ENCODE measurements around the gene BCAS1.

Gene BCAS1

DNA sequence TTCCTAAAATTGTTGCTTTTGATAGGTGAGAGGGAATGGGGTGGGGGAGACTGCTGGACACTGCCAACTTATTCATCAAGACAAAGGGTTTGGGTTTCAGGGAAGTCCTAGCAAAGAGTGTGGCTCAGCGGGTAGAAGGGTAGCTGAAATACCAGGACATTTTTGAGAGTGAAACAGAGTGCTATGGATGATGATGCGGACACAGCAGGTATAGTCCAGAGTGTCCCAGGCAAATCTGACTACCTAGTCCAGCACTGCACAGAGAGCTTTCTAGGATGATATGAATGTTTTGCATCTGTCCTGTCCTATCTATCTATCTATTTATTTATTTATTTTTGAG lies 154.3 kb downstream of the BCAS1 start:
- peak overlapping the region; percentile 86 for H3K27ac Mint-ChIP-seq
- no peaks in the 10 kb centered on the region for H3K36me3 Mint-ChIP-seq (ENCODE audit: low read depth)
- DNase-seq (ENCODE audit: low spot score): no peak
- no peaks in the 10 kb centered on the region for H3K27me3 Mint-ChIP-seq (ENCODE audit: low read depth)
- no peaks in the 10 kb centered on the region for H3K9me3 Mint-ChIP-seq
- H3K4me1 Mint-ChIP-seq (ENCODE audit: low read depth): peaks cover 35% of the 10 kb centered on the region
- peak overlapping the region; percentile 91 for H3K4me3 Mint-ChIP-seq

- H3K36me3 Mint-ChIP-seq (ENCODE audit: low read depth): no peaks in the 10 kb centered on the region
- H3K27ac Mint-ChIP-seq: peak overlapping the region; percentile 86
- peak; percentile 88 for DNase-seq (ENCODE audit: low spot score)
- peaks cover 35% of the 10 kb centered on the region for H3K4me1 Mint-ChIP-seq (ENCODE audit: low read depth)
- H3K9me3 Mint-ChIP-seq: no peaks in the 10 kb centered on the region
- H3K4me3 Mint-ChIP-seq: peak overlapping the region; percentile 91
- no peaks in the 10 kb centered on the region for H3K27me3 Mint-ChIP-seq (ENCODE audit: low read depth)
Measured at GRCh38 chr20:53915446-53916172, 154.8 kb downstream of the BCAS1 start.

GRCh38 chr20:53914781-53915445 lies 155.5 kb downstream of the BCAS1 start:
- no peaks in the 10 kb centered on the region for H3K27me3 Mint-ChIP-seq (ENCODE audit: low read depth)
- H3K4me1 Mint-ChIP-seq (ENCODE audit: low read depth): peaks cover 35% of the 10 kb centered on the region
- H3K27ac Mint-ChIP-seq: peak overlapping the region; percentile 89
- H3K9me3 Mint-ChIP-seq: no peaks in the 10 kb centered on the region
- no peak for DNase-seq (ENCODE audit: low spot score)
- H3K4me3 Mint-ChIP-seq: peak overlapping the region; percentile 91
- H3K36me3 Mint-ChIP-seq (ENCODE audit: low read depth): no peaks in the 10 kb centered on the region

DNA sequence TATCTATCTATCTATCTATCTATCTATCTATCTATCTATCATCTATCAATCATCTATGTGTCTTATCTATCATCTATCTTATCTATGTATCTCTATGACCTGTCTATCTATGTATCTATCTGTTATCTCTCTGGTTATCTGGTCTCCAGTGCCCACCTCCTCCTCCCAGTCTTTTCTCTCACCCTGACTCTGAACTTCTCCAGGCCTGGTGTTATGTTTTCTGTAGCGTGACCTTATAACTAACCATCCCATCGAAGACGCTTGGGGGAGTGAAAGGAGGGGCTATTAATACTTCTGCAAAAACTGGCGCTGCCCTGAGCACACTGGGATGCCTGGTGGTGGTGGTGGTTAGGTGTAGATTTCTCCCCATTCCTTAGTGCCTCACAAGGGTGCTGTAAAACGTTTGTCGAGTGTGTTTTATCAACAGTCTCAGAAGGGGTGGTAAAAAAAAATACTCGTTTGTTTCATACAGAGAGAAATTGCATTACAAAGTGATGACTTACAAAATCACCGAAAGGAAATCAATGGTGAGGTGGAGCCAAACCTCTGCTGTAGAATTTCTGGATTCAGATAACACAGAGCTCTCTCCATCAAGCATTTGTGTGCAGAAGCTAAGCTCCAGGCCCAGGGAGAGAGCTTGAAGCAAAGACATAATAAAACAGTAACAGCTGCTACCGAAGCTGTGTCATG lies 156.2 kb downstream of the BCAS1 start:
- Mint-ChIP-seq H3K4me3 (peak overlapping the region; percentile 91), H3K27ac (peak overlapping the region; percentile 89), H3K27me3 (ENCODE audit: low read depth) (no peaks in the 10 kb centered on the region), H3K9me3 (no peaks in the 10 kb centered on the region), H3K4me1 (ENCODE audit: low read depth) (peaks cover 35% of the 10 kb centered on the region), H3K36me3 (ENCODE audit: low read depth) (no peaks in the 10 kb centered on the region)
- DNase-seq (ENCODE audit: low spot score): no peak

GRCh38 chr20:53911301-53911700 lies 159.1 kb downstream of the BCAS1 start:
- Mint-ChIP-seq H3K27ac (no peak overlapping the region), H3K4me3 (no peak overlapping the region), H3K9me3 (no peaks in the 10 kb centered on the region), H3K27me3 (ENCODE audit: low read depth) (no peaks in the 10 kb centered on the region), H3K4me1 (ENCODE audit: low read depth) (peaks cover 35% of the 10 kb centered on the region), H3K36me3 (ENCODE audit: low read depth) (no peaks in the 10 kb centered on the region)
- no peak for DNase-seq (ENCODE audit: low spot score)

GRCh38 chr20:53910351-53911002 lies 159.9 kb downstream of the BCAS1 start:
- H3K4me1 Mint-ChIP-seq (ENCODE audit: low read depth): peaks cover 33% of the 10 kb centered on the region
- no peak overlapping the region for H3K27ac Mint-ChIP-seq

DNA sequence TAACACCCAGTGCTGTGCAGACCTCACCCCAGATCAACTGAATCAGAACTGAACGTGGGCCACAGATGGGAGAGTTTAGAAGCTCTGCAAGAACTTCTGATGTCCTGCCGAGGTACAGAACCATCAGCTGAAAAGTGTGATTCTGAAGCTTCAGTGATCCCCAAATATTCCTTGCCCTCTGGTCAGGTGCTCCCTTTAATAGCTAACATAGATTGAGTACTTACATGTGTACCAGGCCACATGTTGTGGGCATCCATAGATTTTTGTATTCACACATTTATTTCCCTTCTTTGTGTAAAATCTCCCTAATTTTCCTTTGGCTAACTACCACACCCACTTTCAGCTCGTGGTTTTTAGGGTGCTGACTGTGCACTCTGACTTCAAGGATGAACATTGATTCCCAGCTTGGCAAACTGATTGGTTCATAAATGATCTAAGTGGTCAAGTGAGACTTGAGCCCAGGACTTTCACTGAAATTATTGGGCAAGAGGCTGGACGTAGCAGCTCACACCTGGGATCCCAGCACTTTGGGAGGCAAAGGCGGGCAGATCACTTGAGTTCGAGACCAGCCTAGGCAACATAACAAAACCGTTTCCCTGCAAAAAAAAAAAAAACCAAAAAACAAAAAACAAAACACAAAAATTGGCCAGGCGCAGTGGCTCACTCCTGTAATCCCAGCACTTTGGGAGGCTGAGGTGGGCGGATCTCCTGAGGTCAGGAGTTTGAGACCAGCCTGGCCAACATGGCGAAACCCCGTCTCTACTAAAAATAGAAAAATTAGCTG lies 162.2 kb downstream of the BCAS1 start:
- Mint-ChIP-seq H3K4me1 (ENCODE audit: low read depth) (peaks cover 24% of the 10 kb centered on the region), H3K4me3 (no peak overlapping the region)

More at GRCh38 chr20:53910351-53911002, 159.9 kb downstream of the BCAS1 start:
- H3K9me3 Mint-ChIP-seq: no peaks in the 10 kb centered on the region
- H3K4me3 Mint-ChIP-seq: no peak overlapping the region
- no peaks in the 10 kb centered on the region for H3K36me3 Mint-ChIP-seq (ENCODE audit: low read depth)
- H3K27me3 Mint-ChIP-seq (ENCODE audit: low read depth): no peaks in the 10 kb centered on the region
- no peak for DNase-seq (ENCODE audit: low spot score)

GRCh38 chr20:53905820-53906191 lies 164.6 kb downstream of the BCAS1 start:
- DNase-seq (ENCODE audit: low spot score): no peak
- Mint-ChIP-seq H3K4me1 (ENCODE audit: low read depth) (peaks cover 29% of the 10 kb centered on the region), H3K27ac (no peak overlapping the region), H3K9me3 (no peaks in the 10 kb centered on the region), H3K27me3 (ENCODE audit: low read depth) (no peaks in the 10 kb centered on the region), H3K4me3 (no peak overlapping the region), H3K36me3 (ENCODE audit: low read depth) (no peaks in the 10 kb centered on the region)

More for the DNA sequence above, 162.2 kb downstream of the BCAS1 start:
- DNase-seq (ENCODE audit: low spot score): no peak
- H3K9me3 Mint-ChIP-seq: no peaks in the 10 kb centered on the region
- no peaks in the 10 kb centered on the region for H3K27me3 Mint-ChIP-seq (ENCODE audit: low read depth)
- no peak overlapping the region for H3K27ac Mint-ChIP-seq
- H3K36me3 Mint-ChIP-seq (ENCODE audit: low read depth): no peaks in the 10 kb centered on the region

DNA sequence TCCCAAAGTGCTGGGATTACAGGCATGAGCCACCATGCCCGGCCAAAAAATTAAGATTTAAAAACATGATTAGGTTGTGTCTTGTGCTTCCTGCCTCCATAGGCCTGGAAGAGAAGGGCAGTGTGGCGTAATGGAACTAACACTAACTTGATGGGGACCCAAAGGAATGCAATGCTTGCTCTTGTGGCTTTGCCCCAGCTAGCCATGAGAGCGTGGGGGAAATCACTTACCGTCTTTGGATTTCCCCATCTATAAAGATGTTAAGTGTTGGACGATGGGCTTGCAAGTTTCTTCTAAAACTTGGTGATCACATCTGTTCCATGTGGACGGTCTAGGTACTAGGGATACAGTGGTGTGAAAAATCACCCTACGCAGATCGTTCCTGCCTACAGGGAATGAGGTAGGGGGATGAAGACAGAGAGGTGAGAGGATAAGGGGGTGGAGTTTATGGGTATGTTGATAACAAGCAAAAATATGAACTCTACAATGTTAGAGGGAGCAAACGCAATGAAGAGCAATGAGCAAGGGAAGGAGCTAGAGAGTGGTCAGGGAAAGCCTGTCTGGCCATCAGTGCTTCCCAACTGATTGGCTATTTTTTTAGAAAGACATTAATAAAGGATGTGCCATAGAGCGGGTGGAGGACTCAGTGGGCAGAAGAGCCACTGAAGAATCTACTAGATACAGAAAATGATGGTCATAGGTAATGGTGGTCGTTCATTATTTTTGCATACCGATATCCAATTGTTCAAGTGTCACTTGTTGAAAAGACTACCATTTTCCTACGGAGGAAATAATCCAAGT lies 165.2 kb downstream of the BCAS1 start:
- Mint-ChIP-seq H3K36me3 (ENCODE audit: low read depth) (no peaks in the 10 kb centered on the region), H3K4me1 (ENCODE audit: low read depth) (peaks cover 35% of the 10 kb centered on the region), H3K27me3 (ENCODE audit: low read depth) (no peaks in the 10 kb centered on the region), H3K27ac (no peak overlapping the region), H3K4me3 (no peak overlapping the region), H3K9me3 (no peaks in the 10 kb centered on the region)
- no peak for DNase-seq (ENCODE audit: low spot score)

DNA sequence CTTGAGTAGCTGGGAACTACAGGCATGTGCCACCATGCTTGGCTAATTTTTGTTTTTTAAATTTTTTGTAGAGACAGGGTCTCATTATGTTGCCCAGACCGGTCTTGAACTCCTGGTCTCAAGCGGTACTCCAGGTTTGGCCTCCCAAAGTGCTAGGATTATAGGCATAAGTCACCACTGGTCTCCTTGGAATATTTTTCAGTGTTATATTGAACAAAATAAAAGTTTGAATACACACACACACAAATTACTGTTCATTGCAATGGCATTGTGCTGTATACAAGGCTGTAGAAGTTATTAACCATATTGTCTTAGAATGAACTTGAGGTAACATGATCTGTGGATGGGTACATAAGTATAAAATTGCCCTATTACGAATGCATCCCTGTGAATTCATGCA lies 166.1 kb downstream of the BCAS1 start:
- Mint-ChIP-seq H3K27me3 (ENCODE audit: low read depth) (no peaks in the 10 kb centered on the region), H3K4me1 (ENCODE audit: low read depth) (peaks cover 43% of the 10 kb centered on the region), H3K9me3 (no peaks in the 10 kb centered on the region), H3K36me3 (ENCODE audit: low read depth) (no peaks in the 10 kb centered on the region), H3K4me3 (no peak overlapping the region), H3K27ac (no peak overlapping the region)
- DNase-seq (ENCODE audit: low spot score): no peak

DNA sequence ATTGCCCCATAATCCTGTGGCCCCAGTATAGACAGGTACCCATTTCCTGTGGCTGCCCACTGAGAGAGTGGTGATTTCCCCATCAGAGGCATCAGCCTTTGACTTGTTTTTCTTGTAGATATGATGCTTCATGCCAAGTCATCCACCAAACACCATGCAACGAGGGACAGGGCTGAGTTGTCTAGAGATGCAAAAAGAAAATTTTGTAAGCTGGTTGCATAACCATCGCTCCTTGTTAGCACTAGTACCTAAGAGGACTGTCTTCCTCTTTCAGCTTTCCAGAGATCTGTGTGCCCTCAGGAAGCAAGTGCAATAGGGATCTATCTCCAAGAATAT lies 166.8 kb downstream of the BCAS1 start:
- Mint-ChIP-seq H3K27me3 (ENCODE audit: low read depth) (no peaks in the 10 kb centered on the region), H3K36me3 (ENCODE audit: low read depth) (no peaks in the 10 kb centered on the region), H3K4me1 (ENCODE audit: low read depth) (peaks cover 43% of the 10 kb centered on the region), H3K27ac (peak overlapping the region; percentile 20), H3K9me3 (no peaks in the 10 kb centered on the region), H3K4me3 (no peak overlapping the region)
- DNase-seq (ENCODE audit: low spot score): no peak

- peaks cover 45% of the 10 kb centered on the region for H3K4me1 Mint-ChIP-seq (ENCODE audit: low read depth)
- H3K9me3 Mint-ChIP-seq: no peaks in the 10 kb centered on the region
- H3K27me3 Mint-ChIP-seq (ENCODE audit: low read depth): no peaks in the 10 kb centered on the region
- H3K4me3 Mint-ChIP-seq: no peak overlapping the region
- DNase-seq (ENCODE audit: low spot score): no peak
- no peaks in the 10 kb centered on the region for H3K36me3 Mint-ChIP-seq (ENCODE audit: low read depth)
- peak overlapping the region; percentile 20 for H3K27ac Mint-ChIP-seq
Measured at GRCh38 chr20:53902968-53903651, 167.3 kb downstream of the BCAS1 start.
